SU-DHL-6 (cell line): ENCODE measurements around the gene DHRS1.

ENCODE experiments used
- H2AFZ ChIP-seq: fragments of 200-600 bp; sonication (generic); 2 replicates; pipeline ENCODE4 v1.6.1; 2014; ENCODE audit warnings: low read depth, mild to moderate bottlenecking, moderate library complexity, mixed read lengths, antibody characterized with exemption, low read length; ENCODE audit not compliant: severe bottlenecking
- H3F3A ChIP-seq: fragments of 200-600 bp; shearing (Covaris generic); 2 replicates; pipeline ENCODE4 v1.6.0; 2016; ENCODE audit warnings: antibody characterized with exemption, mild to moderate bottlenecking; ENCODE audit not compliant: insufficient read depth
- H3K27ac ChIP-seq: fragments of 200-600 bp; sonication (generic); 2 replicates; pipeline ENCODE4 v1.5.1; 2016; ENCODE audit warnings: low read depth, mild to moderate bottlenecking, low read length, moderate library complexity, mixed read lengths
- H3K27me3 ChIP-seq: fragments of 200-600 bp; sonication (generic), shearing (Covaris generic); 2 replicates; pipeline ENCODE4 v1.6.0; 2014; ENCODE audit warnings: mild to moderate bottlenecking, low read length
- H3K36me3 ChIP-seq: fragments of 200-600 bp; sonication (generic); 2 replicates; pipeline ENCODE4 v1.6.1; 2014; ENCODE audit warnings: mild to moderate bottlenecking, low read length, mixed read lengths
- H3K4me2 ChIP-seq: fragments of 300-600, 200-600 bp; shearing (Covaris generic), sonication (generic); 2 replicates; pipeline ENCODE4 v1.6.0; 2014; ENCODE audit warnings: low read length, low read depth, mild to moderate bottlenecking; ENCODE audit not compliant: poor library complexity, severe bottlenecking
- H3K4me3 ChIP-seq: fragments of 200-600 bp; sonication (generic); 2 replicates; pipeline ENCODE4 v1.5.1; 2014; ENCODE audit warnings: antibody characterized with exemption, low read length, mild to moderate bottlenecking, mixed read lengths; ENCODE audit not compliant: insufficient read depth, poor library complexity, severe bottlenecking
- H3K79me2 ChIP-seq: fragments of 200-600 bp; sonication (generic); 2 replicates; pipeline ENCODE4 v1.6.1; 2014; ENCODE audit warnings: mild to moderate bottlenecking, low read length, moderate library complexity; ENCODE audit not compliant: insufficient read depth
- H3K9ac ChIP-seq: fragments of 200-600 bp; sonication (generic); 2 replicates; pipeline ENCODE4 v1.7.0; 2014; ENCODE audit warnings: mild to moderate bottlenecking, low read length
- H3K9me2 ChIP-seq: fragments of 200-600 bp; sonication (generic); replicated peaks from 2 replicates; pipeline ENCODE4 v1.6.1; 2014; ENCODE audit warnings: low read length; ENCODE audit not compliant: insufficient read depth
- H3K9me3 ChIP-seq: fragments of 200-600 bp; sonication (generic); 2 replicates; pipeline ENCODE4 v1.6.1; 2014; ENCODE audit warnings: low read length, mixed read lengths; ENCODE audit not compliant: insufficient read depth
- H4K20me1 ChIP-seq: fragments of 200-600 bp; sonication (generic); 2 replicates; pipeline ENCODE4 v1.6.1; 2014; ENCODE audit warnings: low read depth, mild to moderate bottlenecking, antibody characterized with exemption, low read length, moderate library complexity, mixed read lengths
- CTCF ChIP-seq: fragments of 200-600 bp; sonication (generic); IDR thresholded peaks from one replicate; pipeline ENCODE4 v1.5.1; 2017; ENCODE audit warnings: antibody characterized with exemption, mild to moderate bottlenecking, low read length, moderate library complexity; ENCODE audit not compliant: insufficient read depth, poor library complexity, severe bottlenecking
- EZH2phosphoT487 ChIP-seq: fragments of 200-600 bp; sonication (generic), shearing (Covaris generic); conservative IDR thresholded peaks from 2 replicates; pipeline ENCODE4 v1.6.1; 2018; ENCODE audit warnings: mild to moderate bottlenecking, antibody characterized with exemption, low read length, moderate library complexity, mixed read lengths

DHRS1 gene

GRCh38 chr14:24253936-24254335 lies 45.6 kb downstream of the DHRS1 start:
- no peak overlapping the region for H2AFZ ChIP-seq
- no peaks in the 10 kb centered on the region for H3K36me3 ChIP-seq
- H4K20me1 ChIP-seq = no peaks in the 10 kb centered on the region
- no peak overlapping the region for H3K4me2 ChIP-seq
- TF ChIP-seq EZH2phosphoT487 (no peak), CTCF (no peak)
- H3F3A ChIP-seq = no peaks in the 10 kb centered on the region
- no peaks in the 10 kb centered on the region for H3K9me2 ChIP-seq
- H3K9me3 ChIP-seq = no peaks in the 10 kb centered on the region
- no peak overlapping the region for H3K9ac ChIP-seq
- H3K27ac ChIP-seq = no peak overlapping the region
- no peak overlapping the region for H3K4me3 ChIP-seq
- H3K79me2 ChIP-seq = no peaks in the 10 kb centered on the region
- no peaks in the 10 kb centered on the region for H3K27me3 ChIP-seq

- no peaks in the 10 kb centered on the region for H3K79me2 ChIP-seq
- no peak overlapping the region for H3K27ac ChIP-seq
- no peak overlapping the region for H2AFZ ChIP-seq
- H4K20me1 ChIP-seq = no peaks in the 10 kb centered on the region
- H3K36me3 ChIP-seq = no peaks in the 10 kb centered on the region
- no peaks in the 10 kb centered on the region for H3K27me3 ChIP-seq
- TF ChIP-seq EZH2phosphoT487 (no peak), CTCF (no peak)
- no peak overlapping the region for H3K4me2 ChIP-seq
- H3K9me3 ChIP-seq = no peaks in the 10 kb centered on the region
- H3F3A ChIP-seq = no peaks in the 10 kb centered on the region
- H3K4me3 ChIP-seq = no peak overlapping the region
- no peak overlapping the region for H3K9ac ChIP-seq
- H3K9me2 ChIP-seq = no peaks in the 10 kb centered on the region
Observed at GRCh38 chr14:24252289-24253124, 47.1 kb downstream of the DHRS1 start.

DNA sequence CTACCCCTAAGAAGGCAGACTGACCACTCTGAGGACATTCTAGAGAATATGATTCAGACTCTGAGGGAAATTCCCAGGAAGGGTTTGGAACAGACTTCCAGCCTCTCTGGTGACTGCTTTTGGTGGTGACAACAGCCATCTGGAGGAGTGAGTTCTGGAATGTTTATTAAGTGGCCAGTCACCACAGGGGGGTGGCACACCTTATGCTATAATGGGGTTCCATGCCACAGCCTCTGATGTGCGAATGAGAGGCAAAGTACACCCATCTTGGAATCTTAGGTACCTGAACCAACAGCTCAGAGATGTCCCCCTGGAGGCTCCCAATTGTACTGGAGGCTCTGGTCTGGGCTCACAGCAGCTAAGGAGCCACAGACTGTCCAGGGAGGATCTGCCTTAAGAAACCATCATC lies 47.7 kb downstream of the DHRS1 start:
- no peaks in the 10 kb centered on the region for H3K9me2 ChIP-seq
- no peaks in the 10 kb centered on the region for H4K20me1 ChIP-seq
- TF ChIP-seq CTCF = no peak
- no peak for TF ChIP-seq EZH2phosphoT487
- H3K4me3 ChIP-seq = no peak overlapping the region
- H3K36me3 ChIP-seq = no peaks in the 10 kb centered on the region
- no peak overlapping the region for H3K4me2 ChIP-seq
- no peaks in the 10 kb centered on the region for H3K79me2 ChIP-seq
- no peaks in the 10 kb centered on the region for H3F3A ChIP-seq
- no peak overlapping the region for H3K9ac ChIP-seq
- H3K27ac ChIP-seq = no peak overlapping the region
- no peaks in the 10 kb centered on the region for H3K9me3 ChIP-seq
- no peaks in the 10 kb centered on the region for H3K27me3 ChIP-seq
- no peak overlapping the region for H2AFZ ChIP-seq
